GM23338 (cell line): ENCODE measurements around the gene PACSIN1. TPM values are rescaled to one million over a fixed set of nuclear protein-coding genes. Genes with fewer than 3 reads are reported as not detected.
A peak's percentile ranks its signal among the peaks of the same experiment; 100 is the strongest.

Experiments
- ATAC-seq: fragments of 200-7000 bp; cut with Tn5 transposase; 3 replicates; pipeline ENCODE4 v1.9.1; 2020
- DNase-seq: peaks from one replicate; pipeline ENCODE4 v3.0.0-alpha.2; 2015; ENCODE audit warnings: low spot score
- H2AFZ ChIP-seq: fragments of 200-600 bp; sonication (generic); 2 replicates; pipeline ENCODE4 v1.8.0; 2016; ENCODE audit warnings: antibody characterized with exemption, mild to moderate bottlenecking, moderate library complexity
- H3F3A ChIP-seq: fragments of 200-600 bp; sonication (generic); replicated peaks from 2 replicates; pipeline ENCODE4 v1.8.0; 2017; ENCODE audit warnings: antibody characterized with exemption, mixed run types, low read depth
- H3K27ac ChIP-seq: fragments of 200-600 bp; sonication (generic); 2 replicates; pipeline ENCODE4 v1.6.1; 2016; ENCODE audit warnings: low read depth
- H3K27me3 ChIP-seq: fragments of 200-600 bp; sonication (generic); 2 replicates; pipeline ENCODE4 v1.8.0; 2016; ENCODE audit warnings: mild to moderate bottlenecking, mixed run types, moderate library complexity; ENCODE audit not compliant: insufficient read depth
- H3K36me3 ChIP-seq: fragments of 200-600 bp; sonication (generic); 2 replicates; pipeline ENCODE4 v1.8.0; 2016; ENCODE audit warnings: mild to moderate bottlenecking; ENCODE audit not compliant: insufficient read depth
- H3K4me1 ChIP-seq: fragments of 200-600 bp; sonication (generic); 2 replicates; pipeline ENCODE4 v1.8.0; 2016; ENCODE audit warnings: mild to moderate bottlenecking, moderate library complexity; ENCODE audit not compliant: insufficient read depth
- H3K4me2 ChIP-seq: fragments of 200-600 bp; sonication (generic); 2 replicates; pipeline ENCODE4 v1.7.1; 2017; ENCODE audit warnings: mixed run types
- H3K4me3 ChIP-seq: fragments of 200-600 bp; sonication (generic); 2 replicates; pipeline ENCODE4 v1.6.1; 2016; ENCODE audit warnings: mixed run types
- H3K79me2 ChIP-seq: fragments of 200-600 bp; sonication (generic); replicated peaks from 2 replicates; pipeline ENCODE4 v1.8.0; 2017; ENCODE audit warnings: mild to moderate bottlenecking; ENCODE audit not compliant: insufficient read depth
- H3K9me2 ChIP-seq: fragments of 200-600 bp; sonication (generic); 2 replicates; pipeline ENCODE4 v1.8.0; 2017; ENCODE audit not compliant: insufficient read depth
- H4K20me1 ChIP-seq: fragments of 200-600 bp; sonication (generic); replicated peaks from 2 replicates; pipeline ENCODE4 v1.8.0; 2017; ENCODE audit warnings: mild to moderate bottlenecking; ENCODE audit not compliant: insufficient read depth
- H3K27ac Mint-ChIP-seq: 2 replicates; pipeline ENCODE4 v1.8.0; 2020; ENCODE audit warnings: inconsistent platforms, mild to moderate bottlenecking, moderate library complexity, mixed read lengths
- H3K27me3 Mint-ChIP-seq: 3 replicates; pipeline ENCODE4 v1.8.0; 2022; ENCODE audit warnings: low read depth, mild to moderate bottlenecking, moderate library complexity, mixed read lengths, inconsistent platforms; ENCODE audit not compliant: insufficient read depth, poor library complexity
- H3K36me3 Mint-ChIP-seq: 3 replicates; pipeline ENCODE4 v1.8.0; 2021; ENCODE audit warnings: low read depth, mild to moderate bottlenecking, inconsistent platforms, moderate library complexity, mixed read lengths
- H3K4me1 Mint-ChIP-seq: 3 replicates; pipeline ENCODE4 v1.8.0; 2020; ENCODE audit warnings: mild to moderate bottlenecking, inconsistent platforms, mixed read lengths
- H3K4me3 Mint-ChIP-seq: 3 replicates; pipeline ENCODE4 v1.8.0; 2021; ENCODE audit warnings: moderate library complexity, mild to moderate bottlenecking, inconsistent platforms, mixed read lengths
- H3K9me3 Mint-ChIP-seq: 3 replicates; pipeline ENCODE4 v1.8.0; 2020; ENCODE audit warnings: moderate library complexity, mild to moderate bottlenecking, inconsistent platforms, mixed read lengths
- CREB1 ChIP-seq: fragments of 250-450 bp; sonication (Bioruptor Pico); IDR thresholded peaks from 2 replicates; pipeline ENCODE4 v1.5.0; 2020; ENCODE audit warnings: low read depth, mild to moderate bottlenecking, moderate library complexity
- CTCF ChIP-seq, 2 experiments: fragments of 200-600 bp in 1 of 2; sonication (generic) in 1 of 2; conservative IDR thresholded peaks; 2 replicates each; pipeline versions ENCODE4 v1.5.1 to v1.6.1; 2016 to 2017; ENCODE audit warnings: antibody characterized with exemption in 2 of 2, low read depth in 2 of 2, mild to moderate bottlenecking in 2 of 2, moderate library complexity in 1 of 2
- ETS1 ChIP-seq: IDR thresholded peaks from 2 replicates; pipeline ENCODE4 v1.6.1; 2016; ENCODE audit warnings: antibody characterized with exemption
- EZH2 ChIP-seq: fragments of 200-600 bp; sonication (generic); IDR thresholded peaks from one replicate; pipeline ENCODE4 v1.8.0; 2017; ENCODE audit warnings: antibody characterized with exemption, mild to moderate bottlenecking, low read depth; ENCODE audit not compliant: unreplicated experiment
- EZH2phosphoT487 ChIP-seq: fragments of 200-600 bp; sonication (generic); IDR thresholded peaks from one replicate; pipeline ENCODE4 v1.8.1; 2018; ENCODE audit warnings: antibody characterized with exemption; ENCODE audit not compliant: unreplicated experiment
- JUNB ChIP-seq: IDR thresholded peaks from one replicate; pipeline ENCODE4 v1.6.1; 2016; ENCODE audit warnings: antibody characterized with exemption; ENCODE audit not compliant: unreplicated experiment
- NANOG ChIP-seq: IDR thresholded peaks from 2 replicates; pipeline ENCODE4 v1.6.1; 2016; ENCODE audit warnings: antibody characterized with exemption, borderline replicate concordance
- POLR2AphosphoS5 ChIP-seq: IDR thresholded peaks from 2 replicates; pipeline ENCODE4 v1.6.1; 2016; ENCODE audit warnings: antibody characterized with exemption, low read depth
- REST ChIP-seq: IDR thresholded peaks from one replicate; pipeline ENCODE4 v1.6.1; 2018; ENCODE audit warnings: antibody characterized with exemption; ENCODE audit not compliant: unreplicated experiment
- STAT1 ChIP-seq: IDR thresholded peaks from one replicate; pipeline ENCODE4 v1.6.1; 2016; ENCODE audit warnings: antibody characterized with exemption; ENCODE audit not compliant: unreplicated experiment
- ZNF114 ChIP-seq: fragments of 250-450 bp; sonication (Bioruptor Pico); IDR thresholded peaks from 2 replicates; pipeline ENCODE4 v1.5.0; 2020; ENCODE audit warnings: mild to moderate bottlenecking, moderate library complexity
- ZNF331 ChIP-seq: fragments of 250-450 bp; sonication (Bioruptor Pico); IDR thresholded peaks from 2 replicates; pipeline ENCODE4 v1.5.0; 2020; ENCODE audit warnings: low read depth, mild to moderate bottlenecking, moderate library complexity
- ZNF462 ChIP-seq: fragments of 250-450 bp; sonication (Bioruptor Pico); IDR thresholded peaks from 2 replicates; pipeline ENCODE4 v1.5.0; 2020; ENCODE audit warnings: mild to moderate bottlenecking, moderate library complexity
- polyA plus RNA-seq: library from polyadenylated mRNA; unstranded; fragments of >200 nt; fragmentation: Nextera tagmentation; extraction: Ambion mirVana; gene quantifications from 2 replicates; pipeline ENCODE4 v1.2.1, GENCODE V29; 2016
- total RNA-seq: library from RNA; depleted of rRNA; stranded (reverse); fragments of >200 nt; shearing (Covaris generic); gene quantifications from 2 replicates; pipeline ENCODE4 v1.2.3, GENCODE V29; 2014

Gene PACSIN1
- total and polyA plus RNA-seq, 2 experiments from 2014 or later, result 5.2 to 8.7 TPM

- Histone ChIP-seq H3K4me2 (no peak overlapping the region), H3K27me3 (no peaks in the 10 kb centered on the region), H3F3A (no peaks in the 10 kb centered on the region), H3K9me2 (no peaks in the 10 kb centered on the region), H3K36me3 (no peaks in the 10 kb centered on the region), H3K4me1 (no peaks in the 10 kb centered on the region), H3K79me2 (no peaks in the 10 kb centered on the region), H3K4me3 (no peak overlapping the region), H2AFZ (no peak overlapping the region), H4K20me1 (no peaks in the 10 kb centered on the region; the same call in 1 of the 2 replicates), H3K27ac (no peak overlapping the region)
- peak overlapping the region; percentile 87 for H3K27ac Mint-ChIP-seq
- DNase-seq (no peak), ATAC-seq (peak; percentile 52)
- H3K4me3 Mint-ChIP-seq, result no peak overlapping the region
- H3K4me1 Mint-ChIP-seq, result peaks cover 10% of the 10 kb centered on the region
- H3K27me3 Mint-ChIP-seq, result peaks cover 1% of the 10 kb centered on the region
- no peaks in the 10 kb centered on the region for H3K36me3 Mint-ChIP-seq
- TF ChIP-seq NANOG (no peak), EZH2 (no peak), ZNF462 (CRISPR knock-in tag) (no peak), ZNF331 (CRISPR knock-in tag) (no peak), REST (no peak), EZH2phosphoT487 (no peak), ZNF114 (no peak), CREB1 (CRISPR knock-in tag) (no peak), CTCF (conservative IDR thresholded peaks at IDR 0.05; ENCODE audit: low read depth in 2 of 2) (no peak), STAT1 (no peak), ETS1 (no peak), POLR2AphosphoS5 (no peak), JUNB (no peak)
- H3K9me3 Mint-ChIP-seq, result no peaks in the 10 kb centered on the region
Observed at GRCh38 chr6:34484899-34485298, 19.0 kb downstream of the PACSIN1 start.
